Panc1 (cell line): ENCODE data around the gene WNK1. TPM values are rescaled to one million over a fixed set of nuclear protein-coding genes. Genes with fewer than 3 reads are reported as not detected.

Experiments used
- ATAC-seq: fragments of 200-7000 bp; cut with Tn5 transposase; 2 replicates; pipeline ENCODE4 v1.9.1; 2020; ENCODE audit warnings: mild to moderate bottlenecking, moderate library complexity
- BruUV-seq: library from RNA; stranded (reverse); fragments of 400-500 nt; replicated peaks from 2 replicates; lab custom pipeline; 2021; lab: Mats Ljungman, UMichigan
- CTCF ChIA-PET: fragments of 300-600 bp; sonication (Branson Sonifier 250); formaldehyde crosslinking; loops from one replicate; lab custom pipeline; 2022; ENCODE audit warnings: antibody characterized with exemption; lab: Charles Lee
- POLR2A ChIA-PET: fragments of 300-600 bp; sonication (Branson Sonifier 250); formaldehyde crosslinking; loops from one replicate; lab custom pipeline; 2022; ENCODE audit warnings: antibody characterized with exemption; lab: Charles Lee
- DNase-seq: peaks from one replicate; pipeline ENCODE4 v3.0.0-alpha.2; 2010; ENCODE audit warnings: low read depth, low spot score
- H3K27ac ChIP-seq: 2 replicates; pipeline ENCODE4 v1.5.1; 2011; ENCODE audit warnings: mild to moderate bottlenecking, low read length, inconsistent platforms
- H3K27me3 ChIP-seq: fragments of 200-500 bp; sonication (Bioruptor generic); 2 replicates; pipeline ENCODE4 v1.6.0; 2014; ENCODE audit warnings: low read length, inconsistent platforms; ENCODE audit not compliant: control insufficient read depth, insufficient read depth
- H3K36me3 ChIP-seq: fragments of 200-500 bp; sonication (Bioruptor generic); 2 replicates; pipeline ENCODE4 v1.5.1; 2014; ENCODE audit warnings: inconsistent platforms, mild to moderate bottlenecking, low read length, moderate library complexity; ENCODE audit not compliant: control insufficient read depth, insufficient read depth
- H3K4me1 ChIP-seq: 2 replicates; pipeline ENCODE4 v1.5.1; 2011; ENCODE audit warnings: inconsistent platforms, mild to moderate bottlenecking, low read length, moderate library complexity; ENCODE audit not compliant: control insufficient read depth, insufficient read depth
- H3K4me3 ChIP-seq, 2 experiments: 2 replicates each; pipeline ENCODE4 v1.5.1; 2011 to 2012; ENCODE audit warnings: low read depth in 2 of 2, low read length in 2 of 2, mild to moderate bottlenecking in 2 of 2, inconsistent platforms in 1 of 2, moderate library complexity in 1 of 2
- H3K9me3 ChIP-seq: fragments of 200-500 bp; sonication (Bioruptor generic); 2 replicates; pipeline ENCODE4 v1.5.1; 2014; ENCODE audit warnings: low read depth, mild to moderate bottlenecking, inconsistent platforms, low read length, moderate library complexity; ENCODE audit not compliant: control insufficient read depth, insufficient read depth
- POLR2AphosphoS5 ChIP-seq: IDR thresholded peaks from 2 replicates; pipeline ENCODE4 v1.6.1; 2012; ENCODE audit warnings: mild to moderate bottlenecking, low read depth, low read length, moderate library complexity
- SIN3A ChIP-seq: IDR thresholded peaks from 2 replicates; pipeline ENCODE4 v1.6.1; 2012; ENCODE audit warnings: low read depth, mild to moderate bottlenecking, low read length, moderate library complexity, borderline replicate concordance; ENCODE audit not compliant: insufficient read depth
- TCF7L2 ChIP-seq: IDR thresholded peaks from 2 replicates; pipeline ENCODE4 v1.6.1; 2011; ENCODE audit warnings: mild to moderate bottlenecking, low read depth, low read length, inconsistent platforms
- in situ Hi-C: cut with HindIII; loops from 2 replicates; pipeline ENCODE4 v1.10.0; 2016; ENCODE audit warnings: low sequenced_read_pairs, low pct_unique_long_range_greater_than_20kb
- intact Hi-C: fragments of 100-400 bp; cut with micrococcal nuclease; formaldehyde crosslinking; loops from one replicate; pipeline ENCODE4 v1.10.0; 2022; ENCODE audit not compliant: unreplicated experiment
- total RNA-seq: library from RNA; stranded (reverse); gene quantifications from one replicate; pipeline ENCODE4 v1.2.1, GENCODE V29; 2021; ENCODE audit not compliant: unreplicated experiment
- TF ChIP-seq, protein P1 (sequence below): fragments of 450-650 bp; IDR thresholded peaks from 2 replicates; pipeline ENCODE4 v1.5.1; 2017; ENCODE audit warnings: mild to moderate bottlenecking
- TF ChIP-seq, protein P2 (sequence below), 2 experiments: IDR thresholded peaks; 2 replicates each; pipeline ENCODE4 v1.6.1; 2011 to 2012; ENCODE audit warnings: low read depth in 2 of 2, control low read depth in 1 of 2, low read length in 1 of 2, mild to moderate bottlenecking in 1 of 2, moderate library complexity in 1 of 2; ENCODE audit not compliant: insufficient read depth in 1 of 2

WNK1 gene
- total RNA-seq, 1 experiment from 2014 or later: 181 TPM

DNA sequence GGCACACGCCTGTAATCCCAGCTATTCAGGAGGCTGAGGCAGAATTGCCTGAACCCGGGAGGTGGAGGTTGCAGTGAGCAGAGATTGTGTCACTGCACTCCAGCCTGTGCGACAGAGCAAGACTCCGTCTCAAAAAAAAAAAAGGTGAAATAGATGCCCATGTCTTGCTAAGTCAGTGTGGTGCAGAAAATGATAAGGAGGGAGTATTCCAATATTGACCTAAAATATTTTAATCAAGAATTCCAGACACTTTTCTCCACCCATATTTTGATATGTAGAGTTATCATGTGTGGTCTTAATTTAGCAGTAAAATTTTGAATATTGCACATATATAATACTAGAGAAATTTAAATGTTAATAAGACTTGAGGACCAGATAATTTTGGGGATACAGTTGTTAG, 57.7 kb downstream of the WNK1 start:
- DNase-seq (no peak), ATAC-seq (no peak)
- H3K36me3 ChIP-seq: no peaks in the 10 kb centered on the region
- H3K4me3 ChIP-seq: no peak overlapping the region
- TF ChIP-seq, protein P1, sequence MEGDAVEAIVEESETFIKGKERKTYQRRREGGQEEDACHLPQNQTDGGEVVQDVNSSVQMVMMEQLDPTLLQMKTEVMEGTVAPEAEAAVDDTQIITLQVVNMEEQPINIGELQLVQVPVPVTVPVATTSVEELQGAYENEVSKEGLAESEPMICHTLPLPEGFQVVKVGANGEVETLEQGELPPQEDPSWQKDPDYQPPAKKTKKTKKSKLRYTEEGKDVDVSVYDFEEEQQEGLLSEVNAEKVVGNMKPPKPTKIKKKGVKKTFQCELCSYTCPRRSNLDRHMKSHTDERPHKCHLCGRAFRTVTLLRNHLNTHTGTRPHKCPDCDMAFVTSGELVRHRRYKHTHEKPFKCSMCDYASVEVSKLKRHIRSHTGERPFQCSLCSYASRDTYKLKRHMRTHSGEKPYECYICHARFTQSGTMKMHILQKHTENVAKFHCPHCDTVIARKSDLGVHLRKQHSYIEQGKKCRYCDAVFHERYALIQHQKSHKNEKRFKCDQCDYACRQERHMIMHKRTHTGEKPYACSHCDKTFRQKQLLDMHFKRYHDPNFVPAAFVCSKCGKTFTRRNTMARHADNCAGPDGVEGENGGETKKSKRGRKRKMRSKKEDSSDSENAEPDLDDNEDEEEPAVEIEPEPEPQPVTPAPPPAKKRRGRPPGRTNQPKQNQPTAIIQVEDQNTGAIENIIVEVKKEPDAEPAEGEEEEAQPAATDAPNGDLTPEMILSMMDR: no peak
- TF ChIP-seq TCF7L2 (no peak), SIN3A (no peak), POLR2AphosphoS5 (no peak)
- TF ChIP-seq, protein P2, sequence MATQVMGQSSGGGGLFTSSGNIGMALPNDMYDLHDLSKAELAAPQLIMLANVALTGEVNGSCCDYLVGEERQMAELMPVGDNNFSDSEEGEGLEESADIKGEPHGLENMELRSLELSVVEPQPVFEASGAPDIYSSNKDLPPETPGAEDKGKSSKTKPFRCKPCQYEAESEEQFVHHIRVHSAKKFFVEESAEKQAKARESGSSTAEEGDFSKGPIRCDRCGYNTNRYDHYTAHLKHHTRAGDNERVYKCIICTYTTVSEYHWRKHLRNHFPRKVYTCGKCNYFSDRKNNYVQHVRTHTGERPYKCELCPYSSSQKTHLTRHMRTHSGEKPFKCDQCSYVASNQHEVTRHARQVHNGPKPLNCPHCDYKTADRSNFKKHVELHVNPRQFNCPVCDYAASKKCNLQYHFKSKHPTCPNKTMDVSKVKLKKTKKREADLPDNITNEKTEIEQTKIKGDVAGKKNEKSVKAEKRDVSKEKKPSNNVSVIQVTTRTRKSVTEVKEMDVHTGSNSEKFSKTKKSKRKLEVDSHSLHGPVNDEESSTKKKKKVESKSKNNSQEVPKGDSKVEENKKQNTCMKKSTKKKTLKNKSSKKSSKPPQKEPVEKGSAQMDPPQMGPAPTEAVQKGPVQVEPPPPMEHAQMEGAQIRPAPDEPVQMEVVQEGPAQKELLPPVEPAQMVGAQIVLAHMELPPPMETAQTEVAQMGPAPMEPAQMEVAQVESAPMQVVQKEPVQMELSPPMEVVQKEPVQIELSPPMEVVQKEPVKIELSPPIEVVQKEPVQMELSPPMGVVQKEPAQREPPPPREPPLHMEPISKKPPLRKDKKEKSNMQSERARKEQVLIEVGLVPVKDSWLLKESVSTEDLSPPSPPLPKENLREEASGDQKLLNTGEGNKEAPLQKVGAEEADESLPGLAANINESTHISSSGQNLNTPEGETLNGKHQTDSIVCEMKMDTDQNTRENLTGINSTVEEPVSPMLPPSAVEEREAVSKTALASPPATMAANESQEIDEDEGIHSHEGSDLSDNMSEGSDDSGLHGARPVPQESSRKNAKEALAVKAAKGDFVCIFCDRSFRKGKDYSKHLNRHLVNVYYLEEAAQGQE (IDR thresholded peaks at IDR 0.05; ENCODE audit: insufficient read depth in 1 of 2, low read depth in 2 of 2, low read length in 1 of 2): no peak
- BruUV-seq: no TSS peak
- no peaks in the 10 kb centered on the region for H3K27me3 ChIP-seq
- intact Hi-C loops: no loop called here
- CTCF ChIA-PET: interaction anchor here (1.2 kb wide), 1 partner anchor 239 kb away, joined by 4 read pairs; no protein-coding TSS in a partner anchor
- POLR2A ChIA-PET: no interaction called here
- no peak overlapping the region for H3K27ac ChIP-seq
- H3K9me3 ChIP-seq: no peaks in the 10 kb centered on the region
- peaks cover 49% of the 10 kb centered on the region for H3K4me1 ChIP-seq
- in situ Hi-C loops: no loop called here

- peaks cover 42% of the 10 kb centered on the region for H3K4me1 ChIP-seq
- BruUV-seq: no TSS peak
- H3K27me3 ChIP-seq: no peaks in the 10 kb centered on the region
- no peak for ATAC-seq
- intact Hi-C loops: no loop called here
- POLR2A ChIA-PET: interaction anchor here (0.6 kb wide), 1 partner anchor 9 kb away, joined by 8 read pairs; no protein-coding TSS in a partner anchor
- H3K4me3 ChIP-seq: no peak overlapping the region
- in situ Hi-C loops: no loop called here
- H3K27ac ChIP-seq: no peak overlapping the region
- CTCF ChIA-PET: interaction anchor here (0.8 to 1.2 kb wide), 2 partner anchors 232 to 240 kb away, joined by 4 read pairs; no protein-coding TSS in a partner anchor
- H3K36me3 ChIP-seq: no peaks in the 10 kb centered on the region; the same call in 1 of the 2 replicates
- no peak for DNase-seq
- TF ChIP-seq SIN3A (no peak), TCF7L2 (no peak), POLR2AphosphoS5 (no peak)
- TF ChIP-seq, protein P1: no peak
- TF ChIP-seq, protein P2 (IDR thresholded peaks at IDR 0.05; ENCODE audit: insufficient read depth in 1 of 2, low read depth in 2 of 2, low read length in 1 of 2): no peak
- H3K9me3 ChIP-seq: no peaks in the 10 kb centered on the region
Measured at GRCh38 chr12:810671-811415, 58.5 kb downstream of the WNK1 start.
